Measurements from ENCODE around the gene STK32B. TPM values are rescaled to one million over a fixed set of nuclear protein-coding genes. Genes with fewer than 3 reads are reported as not detected.

The STK32B gene
- total and polyA plus RNA-seq, 2 donors (not counting 1 experiment from before 2014, with no cell fraction given), result 0.22 to 0.30 TPM

GRCh38 chr4:5158825-5159224 is 107.5 kb downstream of the STK32B start:
- Histone ChIP-seq H3K4me3 (ENCODE audit: control extremely low read depth in 1 of 5, extremely low read depth in 1 of 5, insufficient read depth in 1 of 5, low read depth in 2 of 5, low read length in 4 of 5) (no peak overlapping the region), H3K79me2 (ENCODE audit: control insufficient read depth, insufficient read depth, low read length) (no peaks in the 10 kb centered on the region), H3K27ac (ENCODE audit: low read length in 2 of 2) (no peak overlapping the region), H3K4me1 (ENCODE audit: control insufficient read depth in 2 of 2, insufficient read depth in 2 of 2, low read length in 2 of 2) (no peaks in the 10 kb centered on the region), H3K27me3 (replicated peaks in 1 of 4; ENCODE audit: control extremely low read depth in 1 of 4, control insufficient read depth in 3 of 4, insufficient read depth in 4 of 4, low read length in 3 of 4) (no peaks in the 10 kb centered on the region), H3K9ac (ENCODE audit: low read length) (no peak overlapping the region), H3K4me2 (replicated peaks; ENCODE audit: low read depth, low read length, poor library complexity, severe bottlenecking) (no peak overlapping the region), H4K20me1 (ENCODE audit: control insufficient read depth, insufficient read depth, low read length, poor library complexity, severe bottlenecking) (no peaks in the 10 kb centered on the region), H3K9me3 (ENCODE audit: control extremely low read depth in 1 of 3, control insufficient read depth in 2 of 3, insufficient read depth in 1 of 3, low read length in 2 of 3) (peaks cover 0 to 3% (median 0%) of the 10 kb centered on the region in 3 donors), H3K36me3 (replicated peaks in 1 of 2; ENCODE audit: control extremely low read depth in 1 of 2, control insufficient read depth in 1 of 2, extremely low read depth in 1 of 2, insufficient read depth in 2 of 2, low read length in 1 of 2) (no peaks in the 10 kb centered on the region), H2AFZ (ENCODE audit: insufficient read depth, low read depth, low read length, poor library complexity, severe bottlenecking) (no peak overlapping the region)
- POLR2A ChIA-PET, result no interaction called here
- TF ChIP-seq, protein P1, sequence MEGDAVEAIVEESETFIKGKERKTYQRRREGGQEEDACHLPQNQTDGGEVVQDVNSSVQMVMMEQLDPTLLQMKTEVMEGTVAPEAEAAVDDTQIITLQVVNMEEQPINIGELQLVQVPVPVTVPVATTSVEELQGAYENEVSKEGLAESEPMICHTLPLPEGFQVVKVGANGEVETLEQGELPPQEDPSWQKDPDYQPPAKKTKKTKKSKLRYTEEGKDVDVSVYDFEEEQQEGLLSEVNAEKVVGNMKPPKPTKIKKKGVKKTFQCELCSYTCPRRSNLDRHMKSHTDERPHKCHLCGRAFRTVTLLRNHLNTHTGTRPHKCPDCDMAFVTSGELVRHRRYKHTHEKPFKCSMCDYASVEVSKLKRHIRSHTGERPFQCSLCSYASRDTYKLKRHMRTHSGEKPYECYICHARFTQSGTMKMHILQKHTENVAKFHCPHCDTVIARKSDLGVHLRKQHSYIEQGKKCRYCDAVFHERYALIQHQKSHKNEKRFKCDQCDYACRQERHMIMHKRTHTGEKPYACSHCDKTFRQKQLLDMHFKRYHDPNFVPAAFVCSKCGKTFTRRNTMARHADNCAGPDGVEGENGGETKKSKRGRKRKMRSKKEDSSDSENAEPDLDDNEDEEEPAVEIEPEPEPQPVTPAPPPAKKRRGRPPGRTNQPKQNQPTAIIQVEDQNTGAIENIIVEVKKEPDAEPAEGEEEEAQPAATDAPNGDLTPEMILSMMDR (IDR thresholded peaks at IDR 0.05), result no peak
- no peak for TF ChIP-seq EZH2 (IDR thresholded peaks at IDR 0.05; ENCODE audit: borderline replicate concordance, insufficient read depth, low read depth, low read length, poor library complexity, severe bottlenecking)
- Mint-ChIP-seq H3K9me3 (ENCODE audit: insufficient read depth) (no peaks in the 10 kb centered on the region), H3K27me3 (peaks cover 6% of the 10 kb centered on the region), H3K4me3 (no peak overlapping the region), H3K27ac (no peak overlapping the region), H3K4me1 (no peaks in the 10 kb centered on the region)
- intact Hi-C loops (cut with micrococcal nuclease), result no loop called here
- DNase-seq (no peak), ATAC-seq (ENCODE audit: low read depth) (no peak)
- CTCF ChIA-PET, result no interaction called here
- WGBS (ENCODE audit: insufficient coverage), result 94% methylated on average over 6 of the region's 6 CpGs

GRCh38 chr4:5160668-5161067 is 109.4 kb downstream of the STK32B start:
- no peak overlapping the region for H3K27ac Mint-ChIP-seq
- ATAC-seq (ENCODE audit: low read depth) (no peak), DNase-seq (no peak)
- H3K4me3 ChIP-seq (ENCODE audit: control extremely low read depth in 1 of 5, extremely low read depth in 1 of 5, insufficient read depth in 1 of 5, low read depth in 2 of 5, low read length in 4 of 5), result no peak overlapping the region
- no peak overlapping the region for H3K27ac ChIP-seq (ENCODE audit: low read length in 2 of 2)
- H3K9me3 Mint-ChIP-seq (ENCODE audit: insufficient read depth), result no peaks in the 10 kb centered on the region
- no peaks in the 10 kb centered on the region for H4K20me1 ChIP-seq (ENCODE audit: control insufficient read depth, insufficient read depth, low read length, poor library complexity, severe bottlenecking)
- no peaks in the 10 kb centered on the region for H3K79me2 ChIP-seq (ENCODE audit: control insufficient read depth, insufficient read depth, low read length)
- H3K27me3 Mint-ChIP-seq, result no peaks in the 10 kb centered on the region
- no peak overlapping the region for H3K9ac ChIP-seq (ENCODE audit: low read length)
- H3K9me3 ChIP-seq (ENCODE audit: control extremely low read depth in 1 of 3, control insufficient read depth in 2 of 3, insufficient read depth in 1 of 3, low read length in 2 of 3), result peaks cover 0 to 3% (median 0%) of the 10 kb centered on the region in 3 donors
- CTCF ChIA-PET, result no interaction called here
- no peak overlapping the region for H3K4me2 ChIP-seq (replicated peaks; ENCODE audit: low read depth, low read length, poor library complexity, severe bottlenecking)
- no peak overlapping the region for H3K4me3 Mint-ChIP-seq
- H3K4me1 Mint-ChIP-seq, result no peaks in the 10 kb centered on the region
- H3K36me3 ChIP-seq (replicated peaks in 1 of 2; ENCODE audit: control extremely low read depth in 1 of 2, control insufficient read depth in 1 of 2, extremely low read depth in 1 of 2, insufficient read depth in 2 of 2, low read length in 1 of 2), result no peaks in the 10 kb centered on the region
- no peaks in the 10 kb centered on the region for H3K27me3 ChIP-seq (replicated peaks in 1 of 4; ENCODE audit: control extremely low read depth in 1 of 4, control insufficient read depth in 3 of 4, insufficient read depth in 4 of 4, low read length in 3 of 4)
- no peak overlapping the region for H2AFZ ChIP-seq (ENCODE audit: insufficient read depth, low read depth, low read length, poor library complexity, severe bottlenecking)
- TF ChIP-seq, protein P1 (IDR thresholded peaks at IDR 0.05), result no peak
- no peak for TF ChIP-seq EZH2 (IDR thresholded peaks at IDR 0.05; ENCODE audit: borderline replicate concordance, insufficient read depth, low read depth, low read length, poor library complexity, severe bottlenecking)
- POLR2A ChIA-PET, result no interaction called here
- 79% methylated on average over 3 of the region's 4 CpGs for WGBS (ENCODE audit: insufficient coverage)
- intact Hi-C loops (cut with micrococcal nuclease), result no loop called here
- no peaks in the 10 kb centered on the region for H3K4me1 ChIP-seq (ENCODE audit: control insufficient read depth in 2 of 2, insufficient read depth in 2 of 2, low read length in 2 of 2)
